DOHH2 (cell line): ENCODE measurements around the gene CDKAL1.

Source experiments
- EZH2phosphoT487 ChIP-seq: fragments of 200-600 bp; sonication (generic); IDR thresholded peaks from 2 replicates; pipeline ENCODE4 v1.6.1; 2017; ENCODE audit warnings: borderline replicate concordance, mild to moderate bottlenecking, antibody characterized with exemption, low read length, moderate library complexity, mixed read lengths
- TF ChIP-seq, protein P1 (sequence below): fragments of 200-600 bp; sonication (generic); IDR thresholded peaks from one replicate; pipeline ENCODE4 v1.5.1; 2014; ENCODE audit warnings: antibody characterized with exemption, mild to moderate bottlenecking, low read depth, low read length; ENCODE audit not compliant: poor library complexity, severe bottlenecking

DNA sequence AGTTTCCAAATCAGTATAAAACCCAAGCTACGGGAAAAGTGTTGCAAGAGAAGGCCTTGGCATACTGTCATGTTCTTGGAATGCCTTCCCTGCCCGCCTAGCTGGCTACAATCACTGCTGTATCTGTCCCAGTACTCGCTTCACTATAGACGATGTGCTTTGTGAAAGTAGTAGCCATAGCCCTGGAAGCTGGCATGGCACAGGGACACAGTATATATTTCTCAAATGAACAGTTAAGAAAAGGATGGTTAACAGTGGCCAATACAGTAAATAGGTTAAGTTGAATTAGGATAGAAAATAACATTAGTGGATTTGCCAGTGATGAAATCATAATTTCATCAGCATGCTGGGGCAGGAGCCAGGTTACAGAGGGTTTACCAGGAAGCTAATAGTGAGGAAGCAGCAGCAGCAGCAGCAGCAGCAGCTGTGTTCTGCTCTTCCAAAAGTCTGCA lies 499.3 kb downstream of the CDKAL1 start:
- TF ChIP-seq EZH2phosphoT487 = no peak
- TF ChIP-seq, protein P1, sequence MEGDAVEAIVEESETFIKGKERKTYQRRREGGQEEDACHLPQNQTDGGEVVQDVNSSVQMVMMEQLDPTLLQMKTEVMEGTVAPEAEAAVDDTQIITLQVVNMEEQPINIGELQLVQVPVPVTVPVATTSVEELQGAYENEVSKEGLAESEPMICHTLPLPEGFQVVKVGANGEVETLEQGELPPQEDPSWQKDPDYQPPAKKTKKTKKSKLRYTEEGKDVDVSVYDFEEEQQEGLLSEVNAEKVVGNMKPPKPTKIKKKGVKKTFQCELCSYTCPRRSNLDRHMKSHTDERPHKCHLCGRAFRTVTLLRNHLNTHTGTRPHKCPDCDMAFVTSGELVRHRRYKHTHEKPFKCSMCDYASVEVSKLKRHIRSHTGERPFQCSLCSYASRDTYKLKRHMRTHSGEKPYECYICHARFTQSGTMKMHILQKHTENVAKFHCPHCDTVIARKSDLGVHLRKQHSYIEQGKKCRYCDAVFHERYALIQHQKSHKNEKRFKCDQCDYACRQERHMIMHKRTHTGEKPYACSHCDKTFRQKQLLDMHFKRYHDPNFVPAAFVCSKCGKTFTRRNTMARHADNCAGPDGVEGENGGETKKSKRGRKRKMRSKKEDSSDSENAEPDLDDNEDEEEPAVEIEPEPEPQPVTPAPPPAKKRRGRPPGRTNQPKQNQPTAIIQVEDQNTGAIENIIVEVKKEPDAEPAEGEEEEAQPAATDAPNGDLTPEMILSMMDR = no peak
